ENCODE measurements around the gene C3orf33. TPM values are rescaled to one million over a fixed set of nuclear protein-coding genes. Genes with fewer than 3 reads are reported as not detected.

The C3orf33 gene
- total RNA-seq, 2 donors from 2014 or later = 2.1 to 2.4 TPM

Other genes starting within 250 kb of the C3orf33 start
- under 1 TPM; 0.15 to 0.83 TPM for gene PLCH1, start 61.2 kb downstream of the C3orf33 start, total RNA-seq
- gene SLC33A1, start 48.1 kb upstream of the C3orf33 start, total RNA-seq = 10 to 100 TPM; 17.3 to 23.7 TPM
- 10 to 100 TPM; 37.8 to 48.2 TPM for gene GMPS, start 64.4 kb upstream of the C3orf33 start, total RNA-seq

All from T-helper 17 cell (primary cell).